ENCODE measurements around the gene LRBA.
A peak's percentile ranks its signal among the peaks of the same experiment; 100 is the strongest.

The LRBA gene

GRCh38 chr4:150242820-150243458 lies 772.1 kb downstream of the LRBA start:
- Histone ChIP-seq H3F3A (ENCODE audit: insufficient read depth, low read length) (no peaks in the 10 kb centered on the region; the same call in 1 of the 2 replicates), H3K79me2 (ENCODE audit: low read length) (no peaks in the 10 kb centered on the region), H4K20me1 (ENCODE audit: insufficient read depth, low read length) (no peaks in the 10 kb centered on the region), H3K9ac (ENCODE audit: low read length) (no peak overlapping the region), H3K4me1 (ENCODE audit: low read length) (no peaks in the 10 kb centered on the region), H3K4me3 (ENCODE audit: low read length) (no peak overlapping the region), H2AFZ (ENCODE audit: low read length) (no peak overlapping the region), H3K27me3 (replicated peaks; ENCODE audit: insufficient read depth, low read length) (no peaks in the 10 kb centered on the region), H3K36me3 (replicated peaks; ENCODE audit: insufficient read depth, low read length) (no peaks in the 10 kb centered on the region), H3K4me2 (ENCODE audit: low read depth, low read length) (no peak overlapping the region), H3K27ac (ENCODE audit: low read length) (no peak overlapping the region), H3K9me2 (replicated peaks; ENCODE audit: insufficient read depth, low read length) (no peaks in the 10 kb centered on the region), H3K9me3 (replicated peaks; ENCODE audit: insufficient read depth, low read length) (no peaks in the 10 kb centered on the region)
- no peak for TF ChIP-seq EZH2phosphoT487 (IDR thresholded peaks at IDR 0.05; ENCODE audit: low read length)
- TF ChIP-seq, protein P1, sequence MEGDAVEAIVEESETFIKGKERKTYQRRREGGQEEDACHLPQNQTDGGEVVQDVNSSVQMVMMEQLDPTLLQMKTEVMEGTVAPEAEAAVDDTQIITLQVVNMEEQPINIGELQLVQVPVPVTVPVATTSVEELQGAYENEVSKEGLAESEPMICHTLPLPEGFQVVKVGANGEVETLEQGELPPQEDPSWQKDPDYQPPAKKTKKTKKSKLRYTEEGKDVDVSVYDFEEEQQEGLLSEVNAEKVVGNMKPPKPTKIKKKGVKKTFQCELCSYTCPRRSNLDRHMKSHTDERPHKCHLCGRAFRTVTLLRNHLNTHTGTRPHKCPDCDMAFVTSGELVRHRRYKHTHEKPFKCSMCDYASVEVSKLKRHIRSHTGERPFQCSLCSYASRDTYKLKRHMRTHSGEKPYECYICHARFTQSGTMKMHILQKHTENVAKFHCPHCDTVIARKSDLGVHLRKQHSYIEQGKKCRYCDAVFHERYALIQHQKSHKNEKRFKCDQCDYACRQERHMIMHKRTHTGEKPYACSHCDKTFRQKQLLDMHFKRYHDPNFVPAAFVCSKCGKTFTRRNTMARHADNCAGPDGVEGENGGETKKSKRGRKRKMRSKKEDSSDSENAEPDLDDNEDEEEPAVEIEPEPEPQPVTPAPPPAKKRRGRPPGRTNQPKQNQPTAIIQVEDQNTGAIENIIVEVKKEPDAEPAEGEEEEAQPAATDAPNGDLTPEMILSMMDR (IDR thresholded peaks at IDR 0.05; ENCODE audit: low read length), result peak; percentile 88
- DNase-seq, result peak; percentile 19

- H3K27me3 ChIP-seq (replicated peaks; ENCODE audit: insufficient read depth, low read length), result no peaks in the 10 kb centered on the region
- no peak overlapping the region for H3K27ac ChIP-seq (ENCODE audit: low read length)
- no peak overlapping the region for H3K4me2 ChIP-seq (ENCODE audit: low read depth, low read length)
- no peaks in the 10 kb centered on the region for H3K36me3 ChIP-seq (replicated peaks; ENCODE audit: insufficient read depth, low read length)
- H3K4me3 ChIP-seq (ENCODE audit: low read length), result no peak overlapping the region
- H4K20me1 ChIP-seq (ENCODE audit: insufficient read depth, low read length), result no peaks in the 10 kb centered on the region
- no peaks in the 10 kb centered on the region; the same call in 1 of the 2 replicates for H3F3A ChIP-seq (ENCODE audit: insufficient read depth, low read length)
- TF ChIP-seq, protein P1 (IDR thresholded peaks at IDR 0.05; ENCODE audit: low read length), result no peak
- no peak for TF ChIP-seq EZH2 (optimal IDR thresholded peaks at IDR 0.05; ENCODE audit: low read depth, low read length)
- no peak for TF ChIP-seq EZH2phosphoT487 (IDR thresholded peaks at IDR 0.05; ENCODE audit: low read length)
- no peaks in the 10 kb centered on the region for H3K4me1 ChIP-seq (ENCODE audit: low read length)
- no peaks in the 10 kb centered on the region for H3K79me2 ChIP-seq (ENCODE audit: low read length)
- no peaks in the 10 kb centered on the region for H3K9me3 ChIP-seq (replicated peaks; ENCODE audit: insufficient read depth, low read length)
- H3K9me2 ChIP-seq (replicated peaks; ENCODE audit: insufficient read depth, low read length), result no peaks in the 10 kb centered on the region
- no peak overlapping the region for H2AFZ ChIP-seq (ENCODE audit: low read length)
- H3K9ac ChIP-seq (ENCODE audit: low read length), result no peak overlapping the region
- no peak for DNase-seq
Observed at GRCh38 chr4:150240011-150240410, 775.1 kb downstream of the LRBA start.

DNA sequence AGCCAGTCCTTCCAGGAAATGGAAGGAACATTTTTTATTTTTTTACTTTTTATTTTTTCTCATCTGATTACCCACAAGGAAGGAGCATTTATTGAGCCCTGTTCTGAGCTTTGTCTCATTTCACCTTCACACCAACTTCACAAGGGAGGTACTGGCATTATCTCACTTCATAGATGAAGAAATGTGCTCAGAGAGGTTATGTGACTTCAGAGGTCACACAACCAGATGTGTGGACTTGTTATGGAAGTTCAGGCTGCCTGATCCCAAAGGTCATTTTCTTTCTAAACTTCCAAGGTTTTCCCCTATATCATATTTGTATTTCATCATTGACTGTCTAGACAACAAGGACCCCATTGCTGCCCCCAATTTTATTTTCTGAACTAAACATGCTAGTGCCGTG lies 776.5 kb downstream of the LRBA start:
- Histone ChIP-seq H3K9ac (ENCODE audit: low read length) (no peak overlapping the region), H3K9me2 (replicated peaks; ENCODE audit: insufficient read depth, low read length) (no peaks in the 10 kb centered on the region), H3K4me3 (ENCODE audit: low read length) (no peak overlapping the region), H3K9me3 (replicated peaks; ENCODE audit: insufficient read depth, low read length) (no peaks in the 10 kb centered on the region), H3K36me3 (replicated peaks; ENCODE audit: insufficient read depth, low read length) (no peaks in the 10 kb centered on the region), H3K79me2 (ENCODE audit: low read length) (no peaks in the 10 kb centered on the region), H3K27me3 (replicated peaks; ENCODE audit: insufficient read depth, low read length) (no peaks in the 10 kb centered on the region), H3F3A (ENCODE audit: insufficient read depth, low read length) (no peaks in the 10 kb centered on the region), H4K20me1 (ENCODE audit: insufficient read depth, low read length) (no peaks in the 10 kb centered on the region), H3K4me1 (ENCODE audit: low read length) (no peaks in the 10 kb centered on the region), H3K4me2 (ENCODE audit: low read depth, low read length) (no peak overlapping the region), H2AFZ (ENCODE audit: low read length) (no peak overlapping the region), H3K27ac (ENCODE audit: low read length) (no peak overlapping the region)
- TF ChIP-seq, protein P1 (IDR thresholded peaks at IDR 0.05; ENCODE audit: low read length), result no peak
- TF ChIP-seq EZH2 (optimal IDR thresholded peaks at IDR 0.05; ENCODE audit: low read depth, low read length) (no peak), EZH2phosphoT487 (IDR thresholded peaks at IDR 0.05; ENCODE audit: low read length) (no peak)
- no peak for DNase-seq

Data from MM.1S (cell line).